Thoracic aorta (tissue), 2 donors: ENCODE results near the gene RNU1-1. TPM values are rescaled to one million over a fixed set of nuclear protein-coding genes. Genes with fewer than 3 reads are reported as not detected.
A peak's percentile ranks its signal among the peaks of the same experiment; 100 is the strongest.
"Not testable (repeated sequence)": the region's sequence is repeated elsewhere in the genome, so short reads cannot be mapped to it uniquely, and the experiment has no call there.

Experiments
- ATAC-seq: fragments of 150-250 bp; one replicate; pipeline ENCODE4 v1.8.0; 2017; ENCODE audit warnings: low read depth; ENCODE audit not compliant: insufficient number of reproducible peaks, low FRiP score
- DNase-seq: peaks from one replicate; pipeline ENCODE4 v3.0.0-alpha.2; 2020; ENCODE audit warnings: low spot score
- H3K27ac ChIP-seq, 2 donors: fragments of 200-600 bp; sonication (generic); 1 replicate in 1 of 2; 2 replicates in 1 of 2; pipeline ENCODE4 v1.5.1; 2016; ENCODE audit warnings: mild to moderate bottlenecking in 2 of 2, moderate library complexity in 2 of 2
- H3K27me3 ChIP-seq: fragments of 200-600 bp; sonication (generic); replicated peaks from 2 replicates; pipeline ENCODE4 v1.6.0; 2016; ENCODE audit warnings: mild to moderate bottlenecking; ENCODE audit not compliant: insufficient read depth
- H3K36me3 ChIP-seq: fragments of 200-600 bp; sonication (generic); one replicate; pipeline ENCODE4 v1.5.1; 2016
- H3K4me1 ChIP-seq, 2 donors: fragments of 200-600 bp; sonication (generic); 1 replicate in 1 of 2; 2 replicates in 1 of 2; pipeline versions ENCODE4 v1.5.1 to v1.6.0; 2016; ENCODE audit warnings: low read depth in 2 of 2, mild to moderate bottlenecking in 1 of 2; ENCODE audit not compliant: control insufficient read depth in 1 of 2
- H3K4me3 ChIP-seq: fragments of 200-600 bp; sonication (generic); 2 replicates; pipeline ENCODE4 v1.5.1; 2016; ENCODE audit warnings: mild to moderate bottlenecking
- H3K9me3 ChIP-seq: fragments of 200-600 bp; sonication (generic); 2 replicates; pipeline ENCODE4 v1.5.1; 2016
- total RNA-seq, 2 donors: library from RNA; depleted of rRNA; stranded (reverse); fragments of >200 nt; gene quantifications; one replicate each; pipeline versions ENCODE4 v1.1.0 to v1.2.3, GENCODE V29; 2016
- TF ChIP-seq, protein P1 (sequence below): fragments of 200-600 bp; sonication (generic); IDR thresholded peaks from one replicate; pipeline ENCODE4 v1.5.1; 2019; ENCODE audit warnings: antibody characterized with exemption

Gene RNU1-1
- total RNA-seq, 2 donors from 2014 or later: under 0.01 TPM

GRCh38 chr1:16506364-16507136 lies 7.5 kb downstream of the RNU1-1 start:
- H3K27ac ChIP-seq, H3K36me3 ChIP-seq, H3K27me3 ChIP-seq, H3K9me3 ChIP-seq, H3K4me3 ChIP-seq, H3K4me1 ChIP-seq, ATAC-seq, DNase-seq: not testable (repeated sequence)

DNA sequence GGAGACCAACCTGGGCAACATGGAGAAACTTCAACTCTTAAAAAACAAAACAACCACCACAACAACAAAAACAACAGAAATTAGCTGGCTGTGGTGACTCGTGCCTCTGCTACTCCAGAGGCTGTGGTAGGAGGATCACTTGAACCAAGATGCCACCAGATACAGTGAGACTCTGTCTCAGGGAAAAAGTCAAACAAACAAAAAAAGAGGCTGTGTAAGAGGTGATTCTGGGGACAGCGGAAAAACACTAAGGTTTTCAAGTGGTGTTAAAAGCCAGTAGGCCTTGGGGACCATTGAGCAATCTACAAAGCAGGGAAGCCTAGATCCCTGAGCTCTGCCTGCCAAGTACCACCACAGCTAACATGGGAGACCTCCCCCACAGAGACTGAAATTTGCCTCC lies 8.2 kb downstream of the RNU1-1 start:
- H3K27ac ChIP-seq, H3K4me3 ChIP-seq, DNase-seq, H3K9me3 ChIP-seq, ATAC-seq, H3K27me3 ChIP-seq, H3K4me1 ChIP-seq, H3K36me3 ChIP-seq: not testable (repeated sequence)

- TF ChIP-seq, protein P1, sequence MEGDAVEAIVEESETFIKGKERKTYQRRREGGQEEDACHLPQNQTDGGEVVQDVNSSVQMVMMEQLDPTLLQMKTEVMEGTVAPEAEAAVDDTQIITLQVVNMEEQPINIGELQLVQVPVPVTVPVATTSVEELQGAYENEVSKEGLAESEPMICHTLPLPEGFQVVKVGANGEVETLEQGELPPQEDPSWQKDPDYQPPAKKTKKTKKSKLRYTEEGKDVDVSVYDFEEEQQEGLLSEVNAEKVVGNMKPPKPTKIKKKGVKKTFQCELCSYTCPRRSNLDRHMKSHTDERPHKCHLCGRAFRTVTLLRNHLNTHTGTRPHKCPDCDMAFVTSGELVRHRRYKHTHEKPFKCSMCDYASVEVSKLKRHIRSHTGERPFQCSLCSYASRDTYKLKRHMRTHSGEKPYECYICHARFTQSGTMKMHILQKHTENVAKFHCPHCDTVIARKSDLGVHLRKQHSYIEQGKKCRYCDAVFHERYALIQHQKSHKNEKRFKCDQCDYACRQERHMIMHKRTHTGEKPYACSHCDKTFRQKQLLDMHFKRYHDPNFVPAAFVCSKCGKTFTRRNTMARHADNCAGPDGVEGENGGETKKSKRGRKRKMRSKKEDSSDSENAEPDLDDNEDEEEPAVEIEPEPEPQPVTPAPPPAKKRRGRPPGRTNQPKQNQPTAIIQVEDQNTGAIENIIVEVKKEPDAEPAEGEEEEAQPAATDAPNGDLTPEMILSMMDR: no peak
- Histone ChIP-seq H3K9me3 (no peaks in the 10 kb centered on the region), H3K4me3 (no peak overlapping the region), H3K36me3 (no peaks in the 10 kb centered on the region), H3K4me1 (peaks cover 0 to 6% of the 10 kb centered on the region in 2 donors), H3K27me3 (no peaks in the 10 kb centered on the region), H3K27ac (no peak overlapping the region)
- no peak for DNase-seq
- no peak for ATAC-seq
Observed at GRCh38 chr1:16503494-16503893, 10.6 kb downstream of the RNU1-1 start.

DNA sequence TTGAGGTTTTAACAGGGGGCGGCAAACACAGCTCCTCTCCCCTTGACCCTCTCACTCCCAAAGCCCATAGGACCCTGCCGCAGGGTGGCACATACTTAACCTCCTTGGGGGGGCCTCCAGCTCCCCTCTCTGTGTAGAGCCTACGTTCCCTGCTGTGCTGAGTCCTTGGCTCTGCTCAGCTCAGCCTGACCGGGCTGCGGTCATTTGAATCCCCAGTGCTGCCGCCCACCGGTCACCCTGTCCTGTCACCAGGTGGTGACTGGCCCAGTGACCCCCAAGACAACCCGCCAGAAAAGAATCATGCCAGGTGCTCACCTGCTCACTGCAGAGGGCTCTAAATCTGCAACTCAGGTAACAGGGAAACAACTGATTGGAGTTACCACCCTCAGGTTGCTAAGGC lies 12.6 kb downstream of the RNU1-1 start:
- ATAC-seq, H3K27ac ChIP-seq, H3K36me3 ChIP-seq, H3K27me3 ChIP-seq, H3K4me3 ChIP-seq, DNase-seq, H3K9me3 ChIP-seq: not testable (repeated sequence)
- H3K4me1 ChIP-seq: peaks cover 0 to 13% of the 10 kb centered on the region in 2 donors

DNA sequence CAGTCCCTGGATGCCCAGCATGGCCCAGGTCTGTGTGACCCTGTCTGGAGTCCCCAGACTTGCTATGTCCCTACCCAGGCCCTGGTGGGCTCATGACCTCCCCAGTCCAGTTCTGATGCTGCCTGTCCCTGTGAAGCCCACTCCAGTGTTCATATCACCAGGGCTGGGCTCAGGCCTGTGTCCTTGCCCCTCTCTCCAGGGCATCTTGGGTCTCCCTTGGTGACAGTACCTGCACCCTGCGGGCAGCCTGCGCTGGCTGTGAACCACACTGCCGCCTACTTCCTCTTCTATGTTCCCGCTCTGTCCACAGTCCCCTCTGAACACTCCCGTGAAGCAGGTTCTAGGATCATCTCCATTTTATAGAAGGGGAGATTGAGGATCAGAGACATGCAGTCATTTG lies 13.1 kb downstream of the RNU1-1 start:
- not testable (repeated sequence) for ATAC-seq, H3K27me3 ChIP-seq, H3K27ac ChIP-seq, H3K9me3 ChIP-seq, H3K4me3 ChIP-seq, DNase-seq, H3K36me3 ChIP-seq
- peaks cover 0 to 13% of the 10 kb centered on the region in 2 donors for H3K4me1 ChIP-seq

DNA sequence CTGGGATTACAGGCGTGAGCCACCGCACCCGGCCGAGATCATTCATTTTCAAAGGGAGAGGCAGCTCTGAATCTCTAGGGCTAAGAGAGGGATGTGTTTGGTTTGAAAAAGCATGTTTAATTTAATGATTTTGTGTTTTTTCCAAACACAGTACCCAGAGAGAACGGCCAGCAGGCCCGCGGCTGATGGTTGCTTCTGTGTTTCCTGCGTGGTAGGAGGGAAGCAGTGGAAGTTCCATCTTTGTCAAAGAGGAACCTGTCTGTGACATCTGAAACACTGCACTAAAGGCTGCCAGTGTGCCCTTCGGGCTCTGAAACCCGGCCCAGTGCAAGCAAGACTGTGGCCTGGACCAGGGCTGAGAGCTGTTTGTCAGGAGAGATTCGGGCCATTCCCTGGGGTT lies 13.6 kb downstream of the RNU1-1 start:
- peak overlapping the region; percentile 97 for H3K4me3 ChIP-seq
- peaks cover 0 to 13% of the 10 kb centered on the region in 2 donors for H3K4me1 ChIP-seq
- H3K36me3 ChIP-seq, H3K27me3 ChIP-seq, H3K9me3 ChIP-seq, ATAC-seq, DNase-seq, H3K27ac ChIP-seq: not testable (repeated sequence)

DNA sequence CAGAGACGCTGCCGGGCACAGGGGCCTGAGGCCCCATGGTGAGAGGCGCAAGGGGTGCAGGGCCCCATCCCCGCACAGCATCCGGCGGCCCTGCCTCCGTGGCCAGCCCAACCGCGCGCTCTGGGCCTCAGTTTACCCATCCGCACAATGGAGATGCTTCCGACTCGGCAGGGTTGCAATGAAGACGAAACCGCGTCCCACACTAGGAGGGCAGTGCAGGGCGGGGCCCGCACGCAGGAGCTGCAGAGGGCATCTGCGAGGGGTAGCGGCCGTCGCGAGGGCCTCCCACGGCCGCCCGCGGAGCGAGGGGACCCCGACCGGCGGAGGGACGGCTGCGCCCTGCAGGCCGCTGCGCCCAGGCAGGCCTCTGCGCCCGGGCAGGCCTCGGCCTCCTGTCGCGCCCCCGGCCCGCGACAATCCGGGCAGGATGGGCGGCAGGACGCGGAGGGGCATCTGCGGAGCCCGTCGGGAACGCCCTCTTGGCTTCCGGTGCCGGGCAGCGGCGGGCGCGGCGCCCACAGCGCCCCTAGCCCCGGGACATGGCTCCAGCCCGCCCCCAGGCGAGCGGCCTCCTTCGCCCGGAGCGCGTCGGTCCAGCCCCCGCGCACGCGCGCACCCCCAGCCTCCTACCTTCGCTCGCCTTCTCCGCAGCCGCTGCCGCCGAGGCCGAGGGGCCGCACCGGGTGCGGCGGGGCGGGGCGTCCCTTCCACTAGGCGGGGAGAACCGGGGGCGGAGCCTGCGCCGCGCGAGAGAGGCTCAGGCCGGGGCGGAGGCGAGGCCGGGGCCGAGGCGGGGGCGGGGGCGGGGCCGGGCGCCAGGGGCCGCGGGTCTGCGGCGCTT lies 15.3 kb downstream of the RNU1-1 start:
- H3K4me1 ChIP-seq: peaks cover 0 to 13% of the 10 kb centered on the region in 2 donors
- H3K9me3 ChIP-seq: no peaks in the 10 kb centered on the region
- H3K27me3 ChIP-seq: no peaks in the 10 kb centered on the region
- peak overlapping the region; percentile 97 for H3K4me3 ChIP-seq
- no peak for ATAC-seq
- no peaks in the 10 kb centered on the region for H3K36me3 ChIP-seq
- peak overlapping the region; percentile 78 to 83 for H3K27ac ChIP-seq
- TF ChIP-seq, protein P1: no peak
- DNase-seq: peak; percentile 50

GRCh38 chr1:16498047-16498446 lies 16.0 kb downstream of the RNU1-1 start:
- not testable (repeated sequence) for H3K36me3 ChIP-seq, ATAC-seq, H3K27me3 ChIP-seq, H3K9me3 ChIP-seq, DNase-seq
- Histone ChIP-seq H3K4me3 (peak overlapping the region; percentile 97), H3K4me1 (peaks cover 0 to 13% of the 10 kb centered on the region in 2 donors), H3K27ac (peak overlapping the region; percentile 78 to 83)

- H3K9me3 ChIP-seq, H3K36me3 ChIP-seq, DNase-seq, ATAC-seq, H3K27me3 ChIP-seq, H3K4me3 ChIP-seq, H3K27ac ChIP-seq: not testable (repeated sequence)
- peaks cover 0 to 13% of the 10 kb centered on the region in 2 donors for H3K4me1 ChIP-seq
Observed at GRCh38 chr1:16497474-16497904, 16.6 kb downstream of the RNU1-1 start.

DNA sequence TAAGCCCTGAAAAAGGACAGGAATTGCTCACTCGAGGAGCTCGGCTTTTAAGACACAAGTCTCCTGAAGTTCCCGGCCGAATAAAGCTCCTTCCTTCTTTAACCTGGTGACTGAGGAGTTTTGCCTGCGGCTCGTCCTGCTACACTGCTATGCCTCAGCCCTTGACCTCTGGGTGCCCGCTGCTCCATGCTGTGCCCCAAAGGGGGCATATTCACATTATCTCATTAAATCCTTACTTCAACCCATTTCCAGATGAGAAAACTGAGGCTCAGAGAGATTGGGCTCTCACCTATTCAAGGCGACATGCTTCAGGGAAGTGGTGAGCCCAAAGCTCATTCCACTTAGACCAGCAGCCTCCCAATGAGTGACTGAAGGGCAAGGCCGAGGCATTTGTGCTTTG lies 20.4 kb downstream of the RNU1-1 start:
- H3K27ac ChIP-seq, ATAC-seq, H3K36me3 ChIP-seq, H3K4me1 ChIP-seq, H3K4me3 ChIP-seq, H3K27me3 ChIP-seq, DNase-seq, H3K9me3 ChIP-seq: not testable (repeated sequence)
